SK-N-SH (cell line): ENCODE data around the gene GPR160.

Source experiments
- CTCF ChIP-seq: fragments of 200-600 bp; sonication (generic); IDR thresholded peaks from 2 replicates; pipeline ENCODE4 v1.6.1; 2017; ENCODE audit warnings: antibody characterized with exemption, mild to moderate bottlenecking, moderate library complexity
- EP300 ChIP-seq, 2 experiments: IDR thresholded peaks; 2 replicates each; pipeline versions ENCODE4 v1.4.0 to v1.6.1; 2012; ENCODE audit warnings: borderline replicate concordance in 1 of 2, low read depth in 1 of 2, low read length in 1 of 2
- EZH2phosphoT487 ChIP-seq: fragments of 200-600 bp; sonication (generic); IDR thresholded peaks from 2 replicates; pipeline ENCODE4 v1.6.1; 2017; ENCODE audit warnings: low read depth, mixed run types, mild to moderate bottlenecking, antibody characterized with exemption, moderate library complexity, borderline replicate concordance
- FOSL2 ChIP-seq: IDR thresholded peaks from 2 replicates; pipeline ENCODE4 v1.4.0; 2012; ENCODE audit warnings: low read depth, mild to moderate bottlenecking, moderate library complexity, borderline replicate concordance
- FOXM1 ChIP-seq: IDR thresholded peaks from 2 replicates; pipeline ENCODE4 v1.4.0; 2012; ENCODE audit warnings: low read depth, mild to moderate bottlenecking
- MAX ChIP-seq: IDR thresholded peaks from 2 replicates; pipeline ENCODE4 v1.4.0; 2012; ENCODE audit warnings: low read depth
- MXI1 ChIP-seq: IDR thresholded peaks from 2 replicates; pipeline ENCODE4 v1.6.1; 2012; ENCODE audit warnings: mild to moderate bottlenecking, low read depth, low read length, improper control_type of control experiment
- RCOR1 ChIP-seq: fragments of 150-350 bp; IDR thresholded peaks from 2 replicates; pipeline ENCODE4 v1.6.1; 2017; ENCODE audit warnings: antibody characterized with exemption, low read length
- TAF1 ChIP-seq: IDR thresholded peaks from 2 replicates; pipeline ENCODE4 v1.6.1; 2012; ENCODE audit warnings: low read depth, mild to moderate bottlenecking, low read length, moderate library complexity, borderline replicate concordance
- YY1 ChIP-seq: IDR thresholded peaks from 2 replicates; pipeline ENCODE4 v1.4.0; 2012; ENCODE audit warnings: low read depth, mild to moderate bottlenecking
- ZBTB33 ChIP-seq: IDR thresholded peaks from 2 replicates; pipeline ENCODE4 v1.4.0; 2012; ENCODE audit warnings: low read depth, borderline replicate concordance

DNA sequence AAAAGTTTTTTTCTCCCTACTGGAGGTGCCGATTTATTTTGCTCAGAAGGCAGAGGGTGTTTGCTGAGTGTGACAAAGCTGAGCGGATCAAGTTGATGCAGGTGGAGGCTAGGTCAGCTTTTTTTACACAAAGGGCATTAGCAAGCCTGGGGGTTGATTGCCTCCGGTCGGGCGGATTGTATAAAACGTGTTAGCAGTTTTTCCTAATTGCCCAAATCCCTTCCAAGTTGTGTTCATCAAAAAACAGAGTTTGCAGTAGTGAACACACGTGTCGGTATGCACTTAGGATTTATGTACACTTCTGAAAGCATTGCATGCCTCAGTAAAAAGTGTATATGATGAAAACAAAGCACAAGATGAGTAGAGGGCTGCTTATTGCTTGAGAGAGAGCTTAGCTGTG lies 2.6 kb downstream of the GPR160 start:
- TF ChIP-seq MXI1 (no peak), YY1 (no peak), EP300 (IDR thresholded peaks at IDR 0.05; ENCODE audit: borderline replicate concordance in 1 of 2, low read depth in 1 of 2, low read length in 1 of 2) (no peak), CTCF (no peak), FOSL2 (no peak), ZBTB33 (no peak), RCOR1 (no peak), EZH2phosphoT487 (no peak), TAF1 (no peak), FOXM1 (no peak), MAX (no peak)
